GM12873 (cell line): Measurements from ENCODE around the gene PRPF19.

Source experiments
- TF ChIP-seq, protein P1 (sequence below): IDR thresholded peaks from 2 replicates; pipeline ENCODE4 v1.5.1; 2012; ENCODE audit warnings: low read depth, mild to moderate bottlenecking, moderate library complexity, low read length, control low read depth; ENCODE audit not compliant: insufficient read depth; ENCODE audit errors: missing control alignments

PRPF19 gene

DNA sequence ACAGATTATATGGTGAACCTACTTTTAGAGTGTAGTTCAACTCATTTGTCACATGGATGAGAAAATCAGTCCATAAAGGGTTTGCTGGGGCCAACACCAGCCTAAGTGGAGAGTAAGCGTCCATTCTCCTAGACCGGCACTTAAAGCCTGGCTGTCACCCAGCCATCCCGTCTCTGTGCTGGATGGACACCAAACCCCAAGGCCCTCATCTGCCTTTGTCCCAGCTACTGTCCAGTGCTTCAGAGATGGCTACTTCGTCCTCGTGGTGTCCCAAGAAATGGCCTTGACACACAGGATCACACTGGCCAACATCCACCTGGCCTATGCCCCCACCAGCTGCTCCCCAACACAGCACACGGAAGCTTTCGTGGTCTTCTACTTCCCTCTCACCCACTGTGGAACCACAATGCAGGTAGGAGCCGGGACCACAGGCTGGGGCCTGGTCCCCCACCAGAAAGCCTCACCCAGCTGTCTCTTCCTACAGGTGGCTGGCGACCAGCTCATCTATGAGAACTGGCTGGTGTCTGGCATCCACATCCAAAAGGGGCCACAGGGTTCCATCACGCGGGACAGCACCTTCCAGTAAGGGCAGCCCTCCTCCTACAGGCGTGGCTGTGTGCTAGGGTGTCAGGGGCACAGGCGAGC is 35.5 kb downstream of the PRPF19 start:
- TF ChIP-seq, protein P1, sequence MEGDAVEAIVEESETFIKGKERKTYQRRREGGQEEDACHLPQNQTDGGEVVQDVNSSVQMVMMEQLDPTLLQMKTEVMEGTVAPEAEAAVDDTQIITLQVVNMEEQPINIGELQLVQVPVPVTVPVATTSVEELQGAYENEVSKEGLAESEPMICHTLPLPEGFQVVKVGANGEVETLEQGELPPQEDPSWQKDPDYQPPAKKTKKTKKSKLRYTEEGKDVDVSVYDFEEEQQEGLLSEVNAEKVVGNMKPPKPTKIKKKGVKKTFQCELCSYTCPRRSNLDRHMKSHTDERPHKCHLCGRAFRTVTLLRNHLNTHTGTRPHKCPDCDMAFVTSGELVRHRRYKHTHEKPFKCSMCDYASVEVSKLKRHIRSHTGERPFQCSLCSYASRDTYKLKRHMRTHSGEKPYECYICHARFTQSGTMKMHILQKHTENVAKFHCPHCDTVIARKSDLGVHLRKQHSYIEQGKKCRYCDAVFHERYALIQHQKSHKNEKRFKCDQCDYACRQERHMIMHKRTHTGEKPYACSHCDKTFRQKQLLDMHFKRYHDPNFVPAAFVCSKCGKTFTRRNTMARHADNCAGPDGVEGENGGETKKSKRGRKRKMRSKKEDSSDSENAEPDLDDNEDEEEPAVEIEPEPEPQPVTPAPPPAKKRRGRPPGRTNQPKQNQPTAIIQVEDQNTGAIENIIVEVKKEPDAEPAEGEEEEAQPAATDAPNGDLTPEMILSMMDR: no peak

DNA sequence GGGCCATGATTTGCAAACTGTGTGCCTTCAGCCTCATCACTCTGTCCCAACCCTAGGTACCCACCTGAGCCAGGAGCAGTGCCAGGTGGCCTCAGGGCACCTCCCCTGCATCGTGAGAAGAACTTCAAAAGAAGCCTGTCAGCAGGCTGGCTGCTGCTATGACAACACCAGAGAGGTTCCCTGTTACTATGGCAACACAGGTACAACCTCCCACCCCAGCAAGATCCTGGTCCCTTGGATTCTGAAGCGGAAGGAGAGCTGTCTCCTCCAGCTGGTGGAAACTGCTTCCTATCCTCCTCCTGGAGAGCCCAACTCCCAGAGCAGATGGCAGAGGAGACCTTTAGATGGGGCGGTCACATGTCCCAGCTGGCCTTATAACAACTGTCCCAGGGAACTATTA is 36.1 kb downstream of the PRPF19 start:
- TF ChIP-seq, protein P1: no peak

DNA sequence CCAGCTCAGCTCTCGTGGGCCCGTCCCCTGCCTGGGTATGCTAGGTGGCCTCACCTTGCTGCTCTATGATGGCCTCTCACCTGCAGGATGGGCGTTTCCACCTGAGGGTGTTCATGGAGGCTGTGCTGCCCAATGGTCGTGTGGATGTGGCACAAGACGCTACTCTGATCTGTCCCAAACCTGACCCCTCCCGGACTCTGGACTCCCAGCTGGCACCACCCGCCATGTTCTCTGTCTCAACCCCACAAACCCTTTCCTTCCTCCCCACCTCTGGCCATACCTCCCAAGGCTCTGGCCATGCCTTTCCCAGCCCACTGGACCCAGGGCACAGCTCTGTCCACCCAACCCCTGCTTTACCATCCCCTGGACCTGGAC is 36.9 kb downstream of the PRPF19 start:
- TF ChIP-seq, protein P1: no peak

DNA sequence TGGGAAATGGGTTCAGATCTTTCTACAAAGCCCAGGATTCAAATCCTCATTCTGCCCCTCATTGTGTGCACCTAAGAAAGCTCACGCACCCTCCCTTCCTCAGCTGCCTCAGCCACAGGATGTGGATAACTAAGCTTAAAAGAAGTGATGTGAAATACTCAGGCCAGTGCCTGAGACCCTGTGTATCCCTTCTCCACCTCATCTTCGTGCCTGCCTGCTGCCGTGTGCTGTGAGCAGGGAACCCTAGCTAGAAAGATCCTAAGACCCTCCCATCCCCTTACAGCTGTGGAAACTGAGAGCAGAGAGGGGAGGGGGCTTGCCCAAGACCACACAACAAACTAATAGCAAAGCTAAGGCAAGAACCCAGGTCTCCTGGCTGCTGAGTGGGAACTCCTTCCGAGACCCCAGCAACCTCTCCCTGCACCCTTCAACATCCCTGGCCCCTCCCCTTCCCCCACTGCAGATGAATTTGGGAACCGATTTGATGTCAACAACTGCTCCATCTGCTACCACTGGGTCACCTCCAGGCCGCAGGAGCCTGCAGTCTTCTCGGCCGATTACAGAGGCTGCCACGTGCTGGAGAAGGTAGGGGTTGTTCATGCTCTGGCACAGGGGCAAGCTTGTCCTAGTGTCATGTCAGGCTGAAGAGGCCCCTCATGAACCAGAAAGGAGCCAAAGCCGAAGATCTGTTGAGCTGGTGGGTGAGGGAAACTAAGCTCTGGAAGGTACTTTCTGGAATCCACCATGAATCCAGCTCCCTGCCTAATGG is 37.5 kb downstream of the PRPF19 start:
- TF ChIP-seq, protein P1: no peak

DNA sequence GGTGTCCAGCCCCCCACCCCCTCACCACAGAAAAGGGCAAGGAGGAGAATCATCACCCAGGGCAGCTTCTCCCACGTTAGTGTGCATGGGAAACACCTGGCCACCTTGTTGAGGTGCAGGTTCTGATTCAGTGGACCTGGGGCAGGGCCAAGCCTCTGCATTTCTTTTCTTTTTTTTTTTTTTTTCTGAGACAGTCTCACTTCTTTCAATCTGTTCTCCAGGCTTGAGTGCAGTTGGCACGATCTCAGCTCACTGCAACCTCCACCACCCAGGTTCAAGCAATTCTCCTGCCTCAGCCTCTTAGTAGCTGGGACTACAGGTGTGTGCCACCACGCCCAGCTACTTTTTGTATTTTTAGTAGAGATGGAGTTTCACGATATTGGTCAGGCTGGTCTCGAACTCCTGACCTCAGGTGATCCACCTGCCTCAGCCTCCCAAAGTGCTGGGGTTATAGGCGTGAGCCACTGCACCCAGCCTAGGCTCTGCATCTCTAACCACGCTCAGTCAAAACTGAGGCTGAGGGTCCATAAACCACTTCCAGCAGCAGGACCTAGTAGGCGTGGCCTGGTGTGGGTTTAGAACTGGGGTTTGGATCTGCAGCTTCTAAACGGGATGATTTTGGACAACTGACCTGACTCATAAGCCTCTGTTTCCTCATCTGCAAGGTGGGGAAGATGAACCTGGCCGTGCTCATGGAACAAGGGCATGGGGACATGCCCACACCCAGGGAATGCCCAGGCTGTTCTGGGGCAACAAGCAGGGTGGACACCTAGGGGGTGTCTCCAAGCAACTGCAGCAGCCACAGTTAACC is 38.3 kb downstream of the PRPF19 start:
- TF ChIP-seq, protein P1: no peak

DNA sequence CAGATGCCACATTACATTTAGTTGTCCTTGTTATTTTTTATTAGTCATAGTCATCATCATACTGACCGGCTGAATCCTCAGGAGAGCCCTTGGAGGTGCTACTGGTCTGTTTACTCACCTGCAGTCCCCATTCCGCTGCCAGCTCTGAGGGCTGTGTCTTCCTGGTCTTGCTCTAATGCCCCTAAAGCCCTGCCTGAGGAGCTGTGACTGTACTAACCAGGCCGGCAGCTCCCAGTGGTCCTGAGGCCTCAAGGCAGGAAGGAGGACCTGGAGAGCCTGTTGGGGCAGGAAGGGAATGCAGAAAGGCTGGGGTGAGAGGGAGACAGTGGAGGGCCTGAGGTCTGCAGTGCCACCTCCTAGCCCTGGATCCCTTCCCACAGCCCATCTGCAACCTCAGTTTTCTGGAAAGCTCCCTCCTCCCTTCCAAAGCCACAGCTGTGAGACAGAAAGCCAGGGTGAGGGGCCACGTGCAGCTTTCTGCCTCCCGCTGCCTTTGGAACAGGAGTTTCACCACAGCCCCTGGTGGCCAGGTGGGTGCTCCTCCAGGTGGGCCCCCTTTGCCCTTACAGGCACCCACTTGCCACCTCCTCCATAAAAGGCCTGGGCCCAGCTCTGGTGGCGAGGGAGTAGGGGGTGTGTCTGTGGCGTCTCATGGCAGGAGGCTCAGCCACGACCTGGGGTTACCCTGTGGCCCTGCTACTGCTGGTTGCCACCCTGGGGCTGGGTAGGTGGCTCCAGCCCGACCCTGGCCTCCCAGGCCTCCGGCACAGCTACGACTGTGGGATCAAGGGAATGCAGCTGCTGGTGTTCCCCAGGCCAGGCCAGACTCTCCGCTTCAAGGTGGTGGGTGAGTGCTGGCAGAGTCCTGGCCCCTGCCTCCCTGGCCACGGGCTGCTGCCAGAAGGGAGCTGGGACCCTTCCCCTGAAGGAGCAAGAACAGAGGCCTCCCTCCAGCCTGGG is 39.2 kb downstream of the PRPF19 start, which contains the start of gene ZP1:
ZP1 (plus strand) TSS at position 632 of the 960 bp plus-strand sequence; CDS start at position 652, 20 bp downstream.
- TF ChIP-seq, protein P1: no peak
